Natural killer cell (primary cell): ENCODE results near the gene ZNF678. TPM values are rescaled to one million over a fixed set of nuclear protein-coding genes. Genes with fewer than 3 reads are reported as not detected.
"Not testable (repeated sequence)": the region's sequence is repeated elsewhere in the genome, so short reads cannot be mapped to it uniquely, and the experiment has no call there.

Experiments
- ATAC-seq, 3 donors: fragments of 150-1000 bp in 2 of 3; fragments of 200-7000 bp in 1 of 3; cut with Tn5 transposase; 1 replicate in 1 of 3; 2 replicates in 2 of 3; pipeline ENCODE4 v1.10.0; 2021; ENCODE audit warnings: mild to moderate bottlenecking in 2 of 3, moderate library complexity in 2 of 3
- DNase-seq, 2 donors: peaks; one replicate each; pipeline versions ENCODE4 v3.0.0 to v3.0.0-alpha.2; 2013 to 2021; ENCODE audit warnings: mixed read lengths in 1 of 2
- H3K27ac ChIP-seq: one replicate; pipeline ENCODE4 v1.5.1; 2013; ENCODE audit warnings: mild to moderate bottlenecking, low read length
- H3K27me3 ChIP-seq: one replicate; pipeline ENCODE4 v1.6.1; 2013; ENCODE audit warnings: low read length; ENCODE audit not compliant: control insufficient read depth, insufficient read depth
- H3K36me3 ChIP-seq: one replicate; pipeline ENCODE4 v1.6.1; 2013; ENCODE audit warnings: low read length; ENCODE audit not compliant: control insufficient read depth, insufficient read depth
- H3K4me1 ChIP-seq: one replicate; pipeline ENCODE4 v1.6.1; 2013; ENCODE audit warnings: low read length; ENCODE audit not compliant: control insufficient read depth, insufficient read depth
- H3K4me3 ChIP-seq: one replicate; pipeline ENCODE4 v1.5.1; 2013; ENCODE audit warnings: low read length
- H3K9me3 ChIP-seq: one replicate; pipeline ENCODE4 v1.6.1; 2013; ENCODE audit warnings: low read length; ENCODE audit not compliant: control insufficient read depth, insufficient read depth
- H3K27ac Mint-ChIP-seq, 2 donors: one replicate each; pipeline ENCODE4 v1.8.0; 2022; ENCODE audit warnings: mild to moderate bottlenecking in 2 of 2, mixed read lengths in 2 of 2, moderate library complexity in 1 of 2
- H3K27me3 Mint-ChIP-seq, 2 donors: one replicate each; pipeline ENCODE4 v1.8.0; 2022; ENCODE audit warnings: low read depth in 2 of 2, mixed read lengths in 2 of 2
- H3K36me3 Mint-ChIP-seq: one replicate; pipeline ENCODE4 v1.8.0; 2022; ENCODE audit warnings: mixed read lengths
- H3K4me1 Mint-ChIP-seq, 2 donors: one replicate each; pipeline ENCODE4 v1.8.0; 2022; ENCODE audit warnings: mixed read lengths in 2 of 2
- H3K4me3 Mint-ChIP-seq: one replicate; pipeline ENCODE4 v1.8.0; 2022; ENCODE audit warnings: mild to moderate bottlenecking, moderate library complexity, mixed read lengths
- H3K9me3 Mint-ChIP-seq, 2 donors: one replicate each; pipeline ENCODE4 v1.8.0; 2022; ENCODE audit warnings: mixed read lengths in 2 of 2
- WGBS: methylation state at CpG from one replicate; pipeline ENCODE4 v1.1.7; 2013; ENCODE audit warnings: missing lambda C conversion rate; ENCODE audit not compliant: insufficient coverage; 5-methylcytosine and 5-hydroxymethylcytosine counted together
- intact Hi-C: fragments of 100-400 bp; cut with micrococcal nuclease; formaldehyde crosslinking; loops from one replicate; pipeline ENCODE4 v1.14.2; 2022
- total RNA-seq, 4 donors: library from RNA; stranded (reverse); fragments of 120-200 nt in 1 of 4; gene quantifications; one replicate each; pipeline versions ENCODE4 v1.2.3 to v1.2.4, GENCODE V29; 2013 to 2022
- TF ChIP-seq, protein P1 (sequence below): fragments of 200-600 bp; IDR thresholded peaks from one replicate; pipeline ENCODE4 v1.8.0; 2022; ENCODE audit warnings: antibody characterized with exemption

The ZNF678 gene
- total RNA-seq, 3 donors from 2014 or later (not counting 1 experiment from before 2014, with no cell fraction given) = 9.7 to 14.0 (median 10.7) TPM

DNA sequence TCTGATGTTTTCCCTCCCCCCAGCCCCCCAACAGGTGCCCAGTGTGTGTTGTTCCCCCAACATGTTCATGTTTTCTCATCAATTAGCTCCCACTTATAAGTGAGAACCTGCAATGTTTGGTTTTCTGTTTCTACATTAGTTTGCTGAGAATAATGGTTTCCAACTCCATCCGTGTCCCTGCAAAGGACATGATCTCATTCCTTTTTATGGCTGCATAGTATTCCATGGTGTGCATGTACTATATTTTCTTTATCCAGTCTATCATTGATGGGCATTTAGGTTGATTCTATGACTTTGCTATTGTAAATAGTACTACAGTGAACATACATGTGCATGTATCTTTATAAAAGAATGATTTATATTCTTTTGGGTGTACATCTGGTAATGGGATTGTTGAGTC, 24.6 kb downstream of the ZNF678 start:
- TF ChIP-seq, protein P1, sequence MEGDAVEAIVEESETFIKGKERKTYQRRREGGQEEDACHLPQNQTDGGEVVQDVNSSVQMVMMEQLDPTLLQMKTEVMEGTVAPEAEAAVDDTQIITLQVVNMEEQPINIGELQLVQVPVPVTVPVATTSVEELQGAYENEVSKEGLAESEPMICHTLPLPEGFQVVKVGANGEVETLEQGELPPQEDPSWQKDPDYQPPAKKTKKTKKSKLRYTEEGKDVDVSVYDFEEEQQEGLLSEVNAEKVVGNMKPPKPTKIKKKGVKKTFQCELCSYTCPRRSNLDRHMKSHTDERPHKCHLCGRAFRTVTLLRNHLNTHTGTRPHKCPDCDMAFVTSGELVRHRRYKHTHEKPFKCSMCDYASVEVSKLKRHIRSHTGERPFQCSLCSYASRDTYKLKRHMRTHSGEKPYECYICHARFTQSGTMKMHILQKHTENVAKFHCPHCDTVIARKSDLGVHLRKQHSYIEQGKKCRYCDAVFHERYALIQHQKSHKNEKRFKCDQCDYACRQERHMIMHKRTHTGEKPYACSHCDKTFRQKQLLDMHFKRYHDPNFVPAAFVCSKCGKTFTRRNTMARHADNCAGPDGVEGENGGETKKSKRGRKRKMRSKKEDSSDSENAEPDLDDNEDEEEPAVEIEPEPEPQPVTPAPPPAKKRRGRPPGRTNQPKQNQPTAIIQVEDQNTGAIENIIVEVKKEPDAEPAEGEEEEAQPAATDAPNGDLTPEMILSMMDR = no peak
- no peaks in the 10 kb centered on the region for H3K4me1 ChIP-seq
- H3K9me3 Mint-ChIP-seq = no peaks in the 10 kb centered on the region
- no peaks in the 10 kb centered on the region for H3K27me3 ChIP-seq
- peaks cover 11% of the 10 kb centered on the region for H3K36me3 Mint-ChIP-seq
- intact Hi-C loops = no loop called here
- H3K27ac ChIP-seq = no peak overlapping the region
- DNase-seq = no peak
- 100% methylated on average over 1 of the region's 1 CpG for WGBS
- H3K9me3 ChIP-seq = peaks cover 10% of the 10 kb centered on the region
- no peak overlapping the region for H3K27ac Mint-ChIP-seq
- no peaks in the 10 kb centered on the region for H3K36me3 ChIP-seq
- no peaks in the 10 kb centered on the region for H3K27me3 Mint-ChIP-seq
- no peak for ATAC-seq
- peaks cover 15 to 31% of the 10 kb centered on the region in 2 donors for H3K4me1 Mint-ChIP-seq
- H3K4me3 ChIP-seq = no peak overlapping the region
- H3K4me3 Mint-ChIP-seq = no peak overlapping the region

DNA sequence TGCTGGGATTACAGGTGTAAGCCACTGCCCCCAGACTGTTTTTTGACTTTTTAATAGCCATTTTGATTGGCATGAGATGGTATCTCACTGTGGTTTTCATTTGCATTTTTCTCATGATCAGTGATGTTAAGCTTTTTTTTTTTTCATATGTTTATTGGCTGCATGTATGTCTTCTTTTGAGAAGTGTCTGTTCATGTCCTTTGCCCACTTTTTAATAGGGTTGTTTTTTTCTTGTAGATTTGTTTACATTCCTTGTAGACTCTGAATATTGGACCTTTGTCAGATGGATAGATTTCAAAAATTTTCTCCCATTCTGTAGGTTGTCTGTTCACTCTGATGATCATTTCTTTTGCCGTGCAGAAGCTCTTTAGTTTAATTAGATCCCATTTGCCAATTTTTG, 25.4 kb downstream of the ZNF678 start:
- DNase-seq, intact Hi-C loops, H3K27me3 Mint-ChIP-seq, H3K27ac ChIP-seq, H3K4me3 ChIP-seq, H3K27ac Mint-ChIP-seq, ATAC-seq, H3K4me1 ChIP-seq, H3K27me3 ChIP-seq, H3K9me3 Mint-ChIP-seq, H3K36me3 ChIP-seq, H3K4me3 Mint-ChIP-seq: not testable (repeated sequence)
- H3K9me3 ChIP-seq = peaks cover 10% of the 10 kb centered on the region
- Mint-ChIP-seq H3K4me1 (peaks cover 20 to 31% of the 10 kb centered on the region in 2 donors), H3K36me3 (peaks cover 11% of the 10 kb centered on the region)
- WGBS = 100% methylated on average over 1 of the region's 1 CpG

DNA sequence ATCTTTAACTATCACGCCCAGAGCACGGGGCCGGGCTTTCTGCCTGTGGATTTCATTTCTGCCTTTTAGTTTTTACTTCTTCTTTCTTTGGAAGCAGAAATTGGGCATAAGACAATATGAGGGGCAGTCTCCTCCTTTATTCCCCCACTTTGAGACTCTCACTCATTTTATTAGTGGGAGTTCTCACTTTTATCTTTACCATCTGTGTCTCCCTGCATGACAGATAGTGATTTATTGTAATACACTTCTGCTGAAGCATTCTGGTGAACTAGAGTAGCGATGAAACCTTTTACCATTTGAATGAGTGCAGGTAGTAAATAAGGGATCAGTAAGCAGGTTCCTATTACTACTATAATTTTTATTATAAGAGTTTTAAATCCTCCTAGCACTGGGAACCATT, 26.4 kb downstream of the ZNF678 start:
- intact Hi-C loops, H3K27ac Mint-ChIP-seq, H3K9me3 Mint-ChIP-seq, H3K4me3 Mint-ChIP-seq, H3K36me3 ChIP-seq, DNase-seq, H3K27ac ChIP-seq, H3K4me1 ChIP-seq, H3K27me3 ChIP-seq, ATAC-seq, H3K27me3 Mint-ChIP-seq, H3K4me3 ChIP-seq: not testable (repeated sequence)
- Mint-ChIP-seq H3K4me1 (peaks cover 15 to 34% of the 10 kb centered on the region in 2 donors), H3K36me3 (peaks cover 11% of the 10 kb centered on the region)
- H3K9me3 ChIP-seq = peaks cover 10% of the 10 kb centered on the region
- 100% methylated on average over 3 of the region's 4 CpGs for WGBS

DNA sequence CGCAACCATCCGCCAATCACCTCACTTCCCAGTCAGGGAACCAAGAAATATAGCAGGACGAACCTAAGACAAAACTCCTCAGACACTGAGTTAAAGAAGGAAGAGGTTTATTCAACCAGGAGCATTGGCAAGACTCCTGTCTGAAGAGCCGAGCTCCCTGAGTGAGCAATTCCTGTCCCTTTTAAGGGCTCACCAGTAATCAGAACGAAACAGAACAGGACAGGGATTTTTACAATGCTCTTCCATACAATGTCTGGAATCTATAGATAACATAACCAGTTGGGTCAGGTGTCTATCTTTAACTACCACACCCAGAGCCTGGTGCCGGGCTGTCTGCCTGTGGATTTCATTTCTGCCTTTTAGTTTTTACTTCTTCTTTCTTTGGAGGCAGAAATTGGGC, 32.9 kb downstream of the ZNF678 start:
- H3K4me1 ChIP-seq, H3K4me3 ChIP-seq, H3K27ac ChIP-seq, intact Hi-C loops, H3K36me3 ChIP-seq, ATAC-seq, DNase-seq, H3K27me3 Mint-ChIP-seq, H3K27ac Mint-ChIP-seq, H3K4me3 Mint-ChIP-seq, H3K36me3 Mint-ChIP-seq, H3K27me3 ChIP-seq: not testable (repeated sequence)
- peaks cover 17% of the 10 kb centered on the region for H3K9me3 ChIP-seq
- H3K9me3 Mint-ChIP-seq = peaks cover 2 to 11% of the 10 kb centered on the region in 2 donors
- peaks cover 34 to 35% of the 10 kb centered on the region in 2 donors for H3K4me1 Mint-ChIP-seq
- 93% methylated on average over 6 of the region's 6 CpGs for WGBS

DNA sequence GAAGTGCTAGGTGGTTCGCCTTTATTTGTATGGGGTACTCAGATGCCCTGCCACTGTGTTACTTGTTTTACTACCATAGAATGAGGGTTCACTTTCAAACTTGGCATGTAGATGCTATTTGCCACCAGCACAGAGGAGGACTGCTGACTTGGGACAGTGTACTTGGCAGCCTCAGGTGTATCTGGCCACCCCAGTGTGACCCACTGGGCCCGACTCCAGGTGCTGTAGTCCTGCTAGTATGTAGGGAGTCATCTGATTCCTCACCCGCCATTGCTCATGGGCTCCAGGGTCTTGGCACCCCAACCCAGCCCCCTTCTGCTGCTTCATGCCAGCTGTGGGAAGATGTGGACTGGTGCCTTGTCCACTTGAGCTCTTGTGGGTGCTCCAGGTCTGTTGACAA, 40.0 kb downstream of the ZNF678 start:
- no peaks in the 10 kb centered on the region for H3K36me3 Mint-ChIP-seq
- Histone ChIP-seq H3K36me3 (no peaks in the 10 kb centered on the region), H3K9me3 (peaks cover 8% of the 10 kb centered on the region), H3K4me1 (no peaks in the 10 kb centered on the region), H3K27me3 (no peaks in the 10 kb centered on the region), H3K4me3 (no peak overlapping the region), H3K27ac (no peak overlapping the region)
- TF ChIP-seq, protein P1 = no peak
- H3K4me1 Mint-ChIP-seq = peaks cover 35 to 40% of the 10 kb centered on the region in 2 donors
- H3K27me3 Mint-ChIP-seq = no peaks in the 10 kb centered on the region
- ATAC-seq (no peak), DNase-seq (no peak)
- intact Hi-C loops = no loop called here
- peak overlapping the region in 1 of 2 donors; percentile 49 for H3K27ac Mint-ChIP-seq
- H3K4me3 Mint-ChIP-seq = no peak overlapping the region
- 100% methylated on average over 3 of the region's 3 CpGs for WGBS
- H3K9me3 Mint-ChIP-seq = peaks cover 2 to 3% of the 10 kb centered on the region in 2 donors
